Activated CD8-positive, alpha-beta T cell treated with anti-CD3 and anti-CD28 coated beads, Interleukin-2, amount 10 ng/mL, durations not matched to agents 7 days and 5 days (primary cell): ENCODE data around the gene MAS1. TPM values are rescaled to one million over a fixed set of nuclear protein-coding genes. Genes with fewer than 3 reads are reported as not detected.

ENCODE experiments used
- ATAC-seq: fragments of 150-1000 bp; cut with Tn5 transposase; one replicate; pipeline ENCODE4 v1.10.0; 2021; ENCODE audit warnings: moderate library complexity
- CTCF ChIA-PET: fragments of 350-600 bp; sonication (Branson Sonifier 250); formaldehyde crosslinking; loops from one replicate; lab custom pipeline; 2021; ENCODE audit warnings: antibody characterized with exemption; lab: Charles Lee
- POLR2A ChIA-PET: fragments of 350-600 bp; sonication (Branson Sonifier 250); formaldehyde crosslinking; loops from one replicate; lab custom pipeline; 2021; ENCODE audit warnings: antibody characterized with exemption; lab: Charles Lee
- DNase-seq: peaks from one replicate; pipeline ENCODE4 v3.0.0-alpha.2; 2020
- H3K27ac Mint-ChIP-seq: one replicate; pipeline ENCODE4 v1.8.0; 2021; ENCODE audit warnings: mild to moderate bottlenecking, mixed read lengths
- H3K27me3 Mint-ChIP-seq: one replicate; pipeline ENCODE4 v1.8.0; 2021; ENCODE audit warnings: low read depth, mixed read lengths
- H3K36me3 Mint-ChIP-seq: one replicate; pipeline ENCODE4 v1.8.0; 2021; ENCODE audit warnings: low read depth, mixed read lengths
- H3K4me1 Mint-ChIP-seq: one replicate; pipeline ENCODE4 v1.8.0; 2021; ENCODE audit warnings: low read depth, mixed read lengths
- H3K4me3 Mint-ChIP-seq: one replicate; pipeline ENCODE4 v1.8.0; 2021; ENCODE audit warnings: mild to moderate bottlenecking, mixed read lengths
- H3K9me3 Mint-ChIP-seq: one replicate; pipeline ENCODE4 v1.8.0; 2022; ENCODE audit warnings: mixed read lengths; ENCODE audit not compliant: insufficient read depth
- total RNA-seq, 2 experiments: library from RNA; stranded (reverse); gene quantifications; one replicate each; pipeline ENCODE4 v1.2.3, GENCODE V29; 2021

MAS1 gene
- total RNA-seq, 2 experiments from 2014 or later = not detected

GRCh38 chr6:159886270-159886669 is 4.5 kb upstream of the MAS1 start:
- H3K27me3 Mint-ChIP-seq = peaks cover 23% of the 10 kb centered on the region
- H3K27ac Mint-ChIP-seq = no peak overlapping the region
- ChIA-PET POLR2A (no interaction called here), CTCF (no interaction called here)
- no peak overlapping the region for H3K4me3 Mint-ChIP-seq
- ATAC-seq (no peak), DNase-seq (no peak)
- H3K9me3 Mint-ChIP-seq = no peaks in the 10 kb centered on the region
- no peaks in the 10 kb centered on the region for H3K4me1 Mint-ChIP-seq
- H3K36me3 Mint-ChIP-seq = no peaks in the 10 kb centered on the region

DNA sequence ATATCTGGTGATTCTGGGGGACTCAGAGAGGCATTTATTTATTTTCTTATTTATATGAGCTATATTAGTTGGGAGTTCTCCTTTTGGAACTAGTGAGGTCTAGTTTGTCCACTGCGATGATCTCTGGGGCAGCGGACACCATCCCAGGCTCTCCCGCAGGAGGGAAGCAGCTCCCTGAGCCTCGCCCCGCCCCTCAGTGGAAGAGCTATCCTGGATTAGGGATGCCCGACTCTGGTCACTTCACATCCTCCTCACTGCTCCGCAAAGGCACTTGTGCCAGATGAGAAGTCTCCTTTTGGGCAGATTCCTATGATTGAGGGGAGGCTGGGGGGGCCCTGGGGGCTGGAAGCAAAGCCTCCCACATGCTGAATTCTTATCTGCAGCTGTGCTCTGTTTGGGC is 3.6 kb upstream of the MAS1 start:
- Mint-ChIP-seq H3K27me3 (peaks cover 27% of the 10 kb centered on the region), H3K4me1 (no peaks in the 10 kb centered on the region), H3K9me3 (no peaks in the 10 kb centered on the region), H3K4me3 (no peak overlapping the region), H3K36me3 (no peaks in the 10 kb centered on the region), H3K27ac (no peak overlapping the region)
- POLR2A ChIA-PET = no interaction called here
- ATAC-seq (no peak), DNase-seq (no peak)
- CTCF ChIA-PET = no interaction called here

GRCh38 chr6:159887761-159888160 is 3.0 kb upstream of the MAS1 start:
- H3K4me1 Mint-ChIP-seq = no peaks in the 10 kb centered on the region
- ChIA-PET CTCF (no interaction called here), POLR2A (no interaction called here)
- H3K27me3 Mint-ChIP-seq = peaks cover 28% of the 10 kb centered on the region
- no peak for ATAC-seq
- DNase-seq = no peak
- no peaks in the 10 kb centered on the region for H3K9me3 Mint-ChIP-seq
- no peak overlapping the region for H3K27ac Mint-ChIP-seq
- no peak overlapping the region for H3K4me3 Mint-ChIP-seq
- H3K36me3 Mint-ChIP-seq = no peaks in the 10 kb centered on the region

DNA sequence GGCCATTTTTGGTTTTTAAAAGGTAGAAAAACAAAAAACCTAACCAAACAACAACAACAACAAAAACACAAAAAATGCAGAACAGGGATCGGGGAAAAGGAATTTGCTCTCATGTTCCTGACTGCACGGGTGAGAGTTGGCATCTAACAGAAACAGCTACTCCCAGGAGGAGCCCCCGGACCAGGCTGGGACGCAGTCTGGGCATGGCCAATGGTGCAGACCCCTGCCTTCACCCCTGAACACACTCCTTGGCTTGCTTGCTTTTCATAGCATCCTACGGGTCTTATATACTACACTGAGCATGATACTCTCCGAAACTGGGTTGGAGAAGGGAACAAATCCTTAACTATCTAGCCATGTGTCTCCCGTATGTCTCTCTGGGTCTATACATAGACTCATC is 587 bp upstream of the MAS1 start:
- Mint-ChIP-seq H3K4me1 (no peaks in the 10 kb centered on the region), H3K4me3 (no peak overlapping the region), H3K27me3 (peaks cover 44% of the 10 kb centered on the region), H3K9me3 (no peaks in the 10 kb centered on the region), H3K27ac (no peak overlapping the region), H3K36me3 (no peaks in the 10 kb centered on the region)
- ChIA-PET CTCF (interaction anchor here (1.6 kb wide), 1 partner anchor 27 kb away, joined by 4 read pairs; no protein-coding TSS in a partner anchor), POLR2A (no interaction called here)
- DNase-seq (no peak), ATAC-seq (no peak)

DNA sequence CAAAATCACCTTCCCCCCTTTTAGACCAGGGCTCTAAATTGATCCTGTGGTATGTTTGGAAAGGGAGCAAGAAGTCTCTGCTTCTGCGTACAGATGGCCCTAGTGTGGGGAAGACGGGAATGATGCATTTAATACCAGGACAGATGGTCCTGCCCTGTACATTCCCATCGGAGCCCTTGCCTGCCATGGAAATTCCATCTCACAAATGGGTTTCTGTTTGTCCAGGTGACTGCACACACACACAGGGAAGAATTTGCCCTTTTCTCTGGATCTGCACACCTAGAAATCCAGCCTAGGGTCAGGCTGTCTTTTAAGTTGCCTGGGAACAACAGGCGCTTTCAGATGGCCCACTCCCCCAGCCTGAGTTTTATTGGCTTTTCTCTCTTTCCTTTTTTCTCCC is 1.3 kb downstream of the MAS1 start:
- no peak for DNase-seq
- ChIA-PET POLR2A (no interaction called here), CTCF (no interaction called here)
- Mint-ChIP-seq H3K9me3 (no peaks in the 10 kb centered on the region), H3K4me3 (no peak overlapping the region), H3K36me3 (no peaks in the 10 kb centered on the region), H3K4me1 (no peaks in the 10 kb centered on the region), H3K27ac (no peak overlapping the region), H3K27me3 (peaks cover 42% of the 10 kb centered on the region)
- no peak for ATAC-seq

- no peak for DNase-seq
- Mint-ChIP-seq H3K27me3 (peaks cover 39% of the 10 kb centered on the region), H3K9me3 (no peaks in the 10 kb centered on the region), H3K27ac (no peak overlapping the region), H3K4me1 (no peaks in the 10 kb centered on the region), H3K4me3 (no peak overlapping the region), H3K36me3 (no peaks in the 10 kb centered on the region)
- ChIA-PET POLR2A (no interaction called here), CTCF (no interaction called here)
- no peak for ATAC-seq
These were observed 2.3 kb downstream of the MAS1 start for GRCh38 chr6:159893064-159893463.

DNA sequence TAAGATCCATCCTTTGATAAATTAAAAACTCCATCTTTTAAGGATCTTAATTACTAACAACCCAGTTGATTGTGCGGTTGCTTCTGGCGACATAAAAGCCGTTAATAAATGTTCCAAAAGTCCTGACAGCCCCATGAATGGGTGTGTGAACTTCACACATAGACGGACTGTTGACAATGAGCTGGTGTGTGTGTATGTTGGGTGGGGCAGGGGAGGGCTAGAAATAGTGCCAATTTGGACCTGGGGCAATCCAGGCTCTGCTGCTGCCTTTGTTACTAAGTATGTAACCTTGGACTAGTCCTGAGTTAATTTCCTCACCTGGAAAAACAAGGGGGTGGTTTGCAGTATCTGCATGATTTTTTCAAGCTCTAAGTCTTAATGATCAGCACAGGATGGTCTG is 4.2 kb downstream of the MAS1 start:
- ChIA-PET POLR2A (no interaction called here), CTCF (no interaction called here)
- H3K4me1 Mint-ChIP-seq = no peaks in the 10 kb centered on the region
- ATAC-seq (no peak), DNase-seq (no peak)
- H3K4me3 Mint-ChIP-seq = no peak overlapping the region
- H3K27me3 Mint-ChIP-seq = peaks cover 35% of the 10 kb centered on the region
- H3K9me3 Mint-ChIP-seq = no peaks in the 10 kb centered on the region
- no peaks in the 10 kb centered on the region for H3K36me3 Mint-ChIP-seq
- H3K27ac Mint-ChIP-seq = no peak overlapping the region

GRCh38 chr6:159897603-159898002 is 6.8 kb downstream of the MAS1 start:
- Mint-ChIP-seq H3K27me3 (peaks cover 17% of the 10 kb centered on the region), H3K27ac (no peak overlapping the region), H3K9me3 (no peaks in the 10 kb centered on the region), H3K36me3 (no peaks in the 10 kb centered on the region), H3K4me1 (no peaks in the 10 kb centered on the region), H3K4me3 (no peak overlapping the region)
- ChIA-PET POLR2A (interaction anchor here (0.7 to 1.0 kb wide), 2 partner anchors 68 to 1728 kb away, joined by 4 read pairs; no protein-coding TSS in a partner anchor), CTCF (no interaction called here)
- no peak for ATAC-seq
- DNase-seq = no peak

DNA sequence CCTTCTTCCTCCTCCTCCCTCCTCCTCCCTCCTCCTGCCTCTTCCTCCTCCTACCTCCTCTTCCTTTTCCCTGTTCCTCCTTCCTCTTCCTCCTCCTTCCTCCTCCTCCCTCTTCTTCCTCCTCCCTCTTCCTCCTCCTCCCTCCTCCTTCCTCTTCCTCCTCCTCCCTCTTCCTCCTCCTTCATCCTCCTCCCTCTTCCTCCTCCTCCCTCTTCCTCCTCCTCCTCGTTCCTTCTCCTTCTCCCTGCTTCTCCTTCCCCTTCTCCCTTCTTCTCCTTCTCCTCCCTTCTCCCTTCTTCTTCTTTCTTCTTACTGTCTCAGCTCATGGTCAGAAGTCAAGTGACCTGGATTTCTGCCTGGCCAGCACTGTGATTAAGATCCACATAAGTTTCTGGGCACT is 7.7 kb downstream of the MAS1 start:
- DNase-seq (no peak), ATAC-seq (no peak)
- no peaks in the 10 kb centered on the region for H3K9me3 Mint-ChIP-seq
- no peak overlapping the region for H3K4me3 Mint-ChIP-seq
- CTCF ChIA-PET = no interaction called here
- H3K27ac Mint-ChIP-seq = no peak overlapping the region
- POLR2A ChIA-PET = no interaction called here
- H3K4me1 Mint-ChIP-seq = no peaks in the 10 kb centered on the region
- H3K27me3 Mint-ChIP-seq = peaks cover 9% of the 10 kb centered on the region
- H3K36me3 Mint-ChIP-seq = no peaks in the 10 kb centered on the region

DNA sequence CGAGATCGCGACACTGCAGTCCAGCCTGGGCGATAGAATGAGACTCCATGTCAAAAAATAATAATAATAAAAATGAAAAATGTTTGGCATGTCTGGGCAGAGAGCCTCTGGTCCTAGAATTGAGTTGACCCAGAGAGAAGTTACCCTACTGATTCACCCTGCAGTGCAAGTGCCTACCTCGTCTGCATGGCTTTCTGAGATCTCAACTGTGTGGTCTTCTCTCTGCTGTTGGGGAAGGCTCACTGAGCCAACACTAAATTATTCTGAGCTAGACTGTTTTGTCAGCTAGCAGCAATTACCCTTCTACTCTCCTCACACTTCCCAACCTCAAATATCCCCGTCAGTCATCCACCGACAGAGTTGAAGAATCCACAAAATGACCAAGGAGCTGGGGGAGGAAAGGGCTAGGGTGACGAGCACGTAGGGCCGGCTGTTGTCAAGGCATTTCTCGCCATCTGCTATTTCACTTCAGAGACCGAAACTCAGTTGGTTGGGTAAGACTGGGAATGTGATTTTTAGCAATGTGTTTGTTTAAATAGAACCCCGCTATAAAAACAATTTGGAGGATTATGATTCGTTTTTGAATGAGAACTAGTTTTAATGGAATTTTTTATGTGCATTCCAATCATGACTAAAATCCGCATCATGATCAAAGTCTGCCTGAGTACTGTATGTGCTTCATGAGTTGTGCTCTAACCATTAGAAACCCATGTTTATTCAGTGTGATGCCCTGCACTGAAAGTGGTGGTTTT is 9.4 kb downstream of the MAS1 start:
- no peaks in the 10 kb centered on the region for H3K27me3 Mint-ChIP-seq
- ChIA-PET POLR2A (no interaction called here), CTCF (no interaction called here)
- DNase-seq (no peak), ATAC-seq (no peak)
- H3K27ac Mint-ChIP-seq = no peak overlapping the region
- no peak overlapping the region for H3K4me3 Mint-ChIP-seq
- H3K36me3 Mint-ChIP-seq = no peaks in the 10 kb centered on the region
- no peaks in the 10 kb centered on the region for H3K9me3 Mint-ChIP-seq
- H3K4me1 Mint-ChIP-seq = no peaks in the 10 kb centered on the region

DNA sequence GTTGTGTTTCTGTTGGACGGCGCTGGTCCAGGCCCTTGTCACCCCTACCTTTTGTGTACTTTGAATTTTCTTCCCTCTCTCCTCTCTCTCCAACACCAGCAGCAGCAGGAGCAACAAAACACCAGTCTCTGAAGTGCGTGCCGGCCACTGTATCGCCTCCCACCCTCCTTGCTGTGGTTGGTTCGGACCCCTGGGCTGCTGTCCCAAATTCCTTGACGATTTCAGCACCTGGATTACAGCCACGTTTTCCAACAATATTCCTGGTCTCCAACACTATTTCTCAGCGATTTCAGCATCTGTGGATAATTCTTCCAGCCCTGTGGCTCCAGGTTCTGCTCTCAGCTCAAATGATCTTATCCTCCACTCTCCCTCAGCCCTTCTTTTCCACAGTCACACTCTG is 11.8 kb downstream of the MAS1 start:
- H3K9me3 Mint-ChIP-seq = no peaks in the 10 kb centered on the region
- H3K4me1 Mint-ChIP-seq = no peaks in the 10 kb centered on the region
- ChIA-PET CTCF (no interaction called here), POLR2A (no interaction called here)
- no peak for ATAC-seq
- no peaks in the 10 kb centered on the region for H3K36me3 Mint-ChIP-seq
- H3K27ac Mint-ChIP-seq = no peak overlapping the region
- H3K4me3 Mint-ChIP-seq = no peak overlapping the region
- no peak for DNase-seq
- peaks cover 1% of the 10 kb centered on the region for H3K27me3 Mint-ChIP-seq

- ChIA-PET POLR2A (no interaction called here), CTCF (no interaction called here)
- Mint-ChIP-seq H3K27ac (no peak overlapping the region), H3K4me3 (no peak overlapping the region), H3K9me3 (no peaks in the 10 kb centered on the region), H3K36me3 (no peaks in the 10 kb centered on the region), H3K4me1 (no peaks in the 10 kb centered on the region), H3K27me3 (peaks cover 9% of the 10 kb centered on the region)
- DNase-seq = no peak
- no peak for ATAC-seq
These were observed 13.7 kb downstream of the MAS1 start for GRCh38 chr6:159904497-159904911.

DNA sequence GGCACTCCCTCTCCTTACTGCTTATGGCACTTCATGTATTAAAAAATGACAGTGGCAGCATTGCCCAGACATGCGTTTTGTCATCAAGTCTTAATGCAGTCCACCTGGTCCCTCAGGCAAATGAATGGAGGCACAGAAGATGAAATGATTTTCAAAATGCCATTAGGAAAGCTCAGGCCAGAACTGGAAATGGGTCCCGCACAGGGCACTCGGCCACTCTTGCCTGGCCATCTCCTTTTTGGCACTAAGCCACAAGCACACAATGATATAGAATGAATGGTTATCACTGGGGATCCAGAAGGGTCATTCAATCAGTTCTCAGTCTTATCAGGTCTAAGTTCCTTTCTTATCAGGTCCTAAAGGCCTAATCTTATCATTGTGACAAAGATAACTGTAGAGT is 15.6 kb downstream of the MAS1 start:
- ATAC-seq (no peak), DNase-seq (no peak)
- Mint-ChIP-seq H3K27me3 (peaks cover 19% of the 10 kb centered on the region), H3K4me3 (no peak overlapping the region), H3K4me1 (no peaks in the 10 kb centered on the region), H3K36me3 (no peaks in the 10 kb centered on the region), H3K9me3 (no peaks in the 10 kb centered on the region), H3K27ac (no peak overlapping the region)
- CTCF ChIA-PET = no interaction called here
- POLR2A ChIA-PET = no interaction called here
